Uterus (tissue), 2 donors: ENCODE measurements around the gene ADGRG6.

Experiments used
- CTCF ChIP-seq, 4 experiments: fragments of 200-600 bp in 2 of 4; fragments of 450-650 bp in 2 of 4; sonication (generic) in 2 of 4; IDR thresholded peaks; one replicate each; pipeline ENCODE4 v1.5.1; 2016 to 2019; ENCODE audit warnings: antibody characterized with exemption in 4 of 4, mild to moderate bottlenecking in 2 of 4, moderate library complexity in 1 of 4
- POLR2A ChIP-seq, 2 donors: fragments of 450-650 bp; IDR thresholded peaks; one replicate each; pipeline ENCODE4 v1.6.1; 2016; ENCODE audit warnings: antibody characterized with exemption in 2 of 2, mild to moderate bottlenecking in 1 of 2, moderate library complexity in 1 of 2

- TF ChIP-seq CTCF (IDR thresholded peaks at IDR 0.05) (no peak), POLR2A (IDR thresholded peaks at IDR 0.05) (no peak)
Observed at GRCh38 chr6:142307963-142308748, 6.3 kb downstream of the ADGRG6 start.
